Right lobe of liver (tissue), 4 donors: Measurements from ENCODE around the gene CHMP6.

Experiments used
- CTCF ChIP-seq, 4 donors: fragments of 200-600 bp in 3 of 4; fragments of 450-650 bp in 1 of 4; IDR thresholded peaks; one replicate each; pipeline versions ENCODE4 v1.5.1 to v1.8.0; 2016 to 2022; ENCODE audit warnings: antibody characterized with exemption in 4 of 4, mild to moderate bottlenecking in 2 of 4
- POLR2A ChIP-seq: fragments of 450-650 bp; IDR thresholded peaks from one replicate; pipeline ENCODE4 v1.6.1; 2017; ENCODE audit warnings: antibody characterized with exemption, mild to moderate bottlenecking
- donor health status: DM: no; HTN: no; CAD: no.
- donor health status: DM: no; HTN: no; CAD: no.
- donor health status: DM: no; HTN: yes; CAD: no.

GRCh38 chr17:81026266-81027036 is 34.8 kb downstream of the CHMP6 start:
- no peak for TF ChIP-seq POLR2A
- TF ChIP-seq CTCF (IDR thresholded peaks at IDR 0.05), result no peak
